NT2/D1 (cell line): ENCODE measurements around the gene SERPINB6.

Experiments
- DNase-seq: peaks from one replicate; pipeline ENCODE4 v3.0.0-alpha.2; 2011; ENCODE audit warnings: low read depth, low spot score
- H3K27me3 ChIP-seq: 2 replicates; pipeline ENCODE4 v1.6.0; 2011; ENCODE audit warnings: mild to moderate bottlenecking; ENCODE audit not compliant: insufficient read length, insufficient read depth
- H3K36me3 ChIP-seq: 2 replicates; pipeline ENCODE4 v1.6.1; 2011; ENCODE audit warnings: mild to moderate bottlenecking, low read length, mixed read lengths; ENCODE audit not compliant: insufficient read depth, insufficient read length
- H3K4me1 ChIP-seq: 2 replicates; pipeline ENCODE4 v1.5.1; 2011; ENCODE audit not compliant: insufficient read depth, insufficient read length
- H3K4me3 ChIP-seq: 2 replicates; pipeline ENCODE4 v1.5.1; 2011; ENCODE audit warnings: low read depth; ENCODE audit not compliant: insufficient read length
- H3K9ac ChIP-seq: 2 replicates; pipeline ENCODE4 v1.6.0; 2011; ENCODE audit warnings: low read depth; ENCODE audit not compliant: insufficient read length
- H3K9me3 ChIP-seq: 2 replicates; pipeline ENCODE4 v1.5.1; 2011; ENCODE audit warnings: mild to moderate bottlenecking, low read length; ENCODE audit not compliant: insufficient read depth
- SUZ12 ChIP-seq: IDR thresholded peaks from 2 replicates; pipeline ENCODE4 v1.6.1; 2011; ENCODE audit not compliant: insufficient read length, insufficient read depth; ENCODE audit errors: extremely low read depth
- YY1 ChIP-seq: IDR thresholded peaks from 2 replicates; pipeline ENCODE4 v1.6.1; 2011; ENCODE audit not compliant: insufficient read length, insufficient read depth
- ZNF274 ChIP-seq: IDR thresholded peaks from 2 replicates; pipeline ENCODE4 v1.6.1; 2011; ENCODE audit warnings: mild to moderate bottlenecking, low read depth, low read length

Gene SERPINB6

GRCh38 chr6:2940851-2941250, 30.5 kb downstream of the SERPINB6 start:
- no peak for TF ChIP-seq SUZ12
- no peak overlapping the region for H3K4me3 ChIP-seq
- no peak overlapping the region for H3K9ac ChIP-seq

GRCh38 chr6:2940010-2940850, 31.1 kb downstream of the SERPINB6 start:
- no peak overlapping the region for H3K9ac ChIP-seq
- no peak overlapping the region for H3K4me3 ChIP-seq
- no peak for DNase-seq
- TF ChIP-seq SUZ12 (no peak), YY1 (no peak), ZNF274 (no peak)
- H3K4me1 ChIP-seq = no peaks in the 10 kb centered on the region
- H3K27me3 ChIP-seq = no peaks in the 10 kb centered on the region
- no peaks in the 10 kb centered on the region for H3K36me3 ChIP-seq
- peaks cover 12% of the 10 kb centered on the region; the same call in 1 of the 2 replicates for H3K9me3 ChIP-seq

More at GRCh38 chr6:2940851-2941250, 30.5 kb downstream of the SERPINB6 start:
- Histone ChIP-seq H3K9me3 (peaks cover 12% of the 10 kb centered on the region; the same call in 1 of the 2 replicates), H3K27me3 (no peaks in the 10 kb centered on the region), H3K36me3 (no peaks in the 10 kb centered on the region), H3K4me1 (no peaks in the 10 kb centered on the region)
- DNase-seq = no peak

- Histone ChIP-seq H3K4me3 (no peak overlapping the region), H3K36me3 (no peaks in the 10 kb centered on the region), H3K9ac (no peak overlapping the region), H3K4me1 (no peaks in the 10 kb centered on the region), H3K9me3 (peaks cover 12% of the 10 kb centered on the region; the same call in 1 of the 2 replicates), H3K27me3 (no peaks in the 10 kb centered on the region)
- no peak for DNase-seq
- no peak for TF ChIP-seq ZNF274
- no peak for TF ChIP-seq SUZ12
- TF ChIP-seq YY1 = no peak
These were observed 31.9 kb downstream of the SERPINB6 start for GRCh38 chr6:2939315-2940009.

GRCh38 chr6:2938632-2939083, 32.7 kb downstream of the SERPINB6 start:
- Histone ChIP-seq H3K4me1 (no peaks in the 10 kb centered on the region), H3K36me3 (no peaks in the 10 kb centered on the region), H3K9ac (no peak overlapping the region), H3K4me3 (no peak overlapping the region), H3K27me3 (no peaks in the 10 kb centered on the region), H3K9me3 (peaks cover 12% of the 10 kb centered on the region; the same call in 1 of the 2 replicates)
- no peak for DNase-seq
- TF ChIP-seq SUZ12 = no peak
- no peak for TF ChIP-seq YY1
- no peak for TF ChIP-seq ZNF274

GRCh38 chr6:2938004-2938631, 33.2 kb downstream of the SERPINB6 start:
- no peaks in the 10 kb centered on the region for H3K36me3 ChIP-seq
- H3K9ac ChIP-seq = no peak overlapping the region
- H3K4me3 ChIP-seq = no peak overlapping the region
- TF ChIP-seq ZNF274 = no peak
- no peak for TF ChIP-seq YY1
- no peak for TF ChIP-seq SUZ12
- no peaks in the 10 kb centered on the region for H3K4me1 ChIP-seq
- peaks cover 12% of the 10 kb centered on the region; the same call in 1 of the 2 replicates for H3K9me3 ChIP-seq
- H3K27me3 ChIP-seq = no peaks in the 10 kb centered on the region
- no peak for DNase-seq

DNA sequence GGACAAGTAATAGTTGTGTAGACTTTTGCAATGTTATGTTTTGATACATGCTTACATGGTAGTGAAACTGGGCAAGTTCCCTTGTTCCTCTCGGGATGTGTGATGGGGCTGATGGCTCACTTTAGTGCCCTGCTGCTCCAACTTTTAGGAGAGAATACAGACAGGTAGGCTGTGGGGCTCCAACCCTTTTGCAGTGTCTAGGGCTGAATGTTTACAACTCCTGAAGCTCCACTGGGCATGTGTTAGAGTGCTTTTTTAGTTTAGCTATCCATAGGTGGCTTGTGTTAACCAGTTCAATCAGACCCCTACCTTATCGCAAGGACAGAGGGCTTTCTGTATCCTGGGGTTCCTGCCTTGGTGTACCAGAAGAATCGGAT, 33.8 kb downstream of the SERPINB6 start:
- no peaks in the 10 kb centered on the region for H3K27me3 ChIP-seq
- H3K36me3 ChIP-seq = no peaks in the 10 kb centered on the region
- no peak for TF ChIP-seq ZNF274
- TF ChIP-seq YY1 = no peak
- no peak for TF ChIP-seq SUZ12
- H3K9ac ChIP-seq = no peak overlapping the region
- H3K4me3 ChIP-seq = no peak overlapping the region
- peaks cover 12% of the 10 kb centered on the region; the same call in 1 of the 2 replicates for H3K9me3 ChIP-seq
- DNase-seq = no peak
- H3K4me1 ChIP-seq = no peaks in the 10 kb centered on the region
